Stimulated activated CD8-positive, alpha-beta memory T cell treated with anti-CD3 and anti-CD28 coated beads, Interleukin-15, amount 100 ng/mL, for 48 hours (primary cell): ENCODE data around the gene SESN1.
"Not testable (repeated sequence)": the region's sequence is repeated elsewhere in the genome, so short reads cannot be mapped to it uniquely, and the experiment has no call there.

Experiments
- DNase-seq, 2 donors: peaks; one replicate each; pipeline ENCODE4 v3.0.0-alpha.2; 2020; ENCODE audit warnings: low read depth in 2 of 2

Gene SESN1

GRCh38 chr6:109001291-109001894 lies 93.3 kb downstream of the SESN1 start:
- no peak for DNase-seq

DNA sequence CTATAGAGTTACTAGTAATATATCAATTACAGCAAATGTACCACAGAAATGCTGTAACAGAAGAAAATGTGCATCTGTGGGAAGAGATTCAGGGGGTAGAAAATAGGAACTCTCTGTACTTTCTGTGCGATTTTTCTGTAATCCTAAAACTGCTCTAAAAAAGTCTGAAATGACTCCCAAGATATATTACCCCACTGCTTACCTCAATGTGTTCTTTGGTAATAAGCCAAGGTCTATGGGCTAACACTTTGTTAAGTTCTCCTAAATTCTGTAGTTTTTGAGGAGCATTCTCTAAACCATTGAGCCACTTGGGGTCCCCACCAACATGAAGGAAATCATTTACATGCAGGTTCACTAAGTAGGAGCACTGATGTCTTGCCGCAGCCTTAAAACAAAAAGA lies 94.4 kb downstream of the SESN1 start:
- DNase-seq = no peak

- DNase-seq = no peak
These were observed 95.2 kb downstream of the SESN1 start for GRCh38 chr6:108999428-108999827.

- DNase-seq = no peak
These were observed 96.2 kb downstream of the SESN1 start for GRCh38 chr6:108998485-108998884.

DNA sequence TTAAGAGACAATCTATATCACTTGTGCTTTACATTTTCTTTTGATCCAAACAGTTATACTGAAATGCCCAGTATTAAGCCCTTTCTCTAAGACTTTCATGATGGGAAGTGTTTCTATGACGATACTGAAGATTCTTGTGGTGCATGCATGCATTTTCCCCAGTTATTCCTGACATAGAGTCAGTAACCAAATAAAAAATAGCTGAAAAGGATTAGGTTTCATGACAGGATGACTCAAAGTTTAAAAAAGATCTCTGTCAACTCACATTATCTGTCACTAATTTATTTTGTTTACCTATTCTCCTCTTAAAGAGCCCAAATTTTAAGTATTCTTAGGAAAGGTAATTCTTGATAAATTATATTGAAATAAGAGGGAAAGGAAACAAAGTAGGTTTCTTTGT lies 98.4 kb downstream of the SESN1 start:
- DNase-seq = no peak

DNA sequence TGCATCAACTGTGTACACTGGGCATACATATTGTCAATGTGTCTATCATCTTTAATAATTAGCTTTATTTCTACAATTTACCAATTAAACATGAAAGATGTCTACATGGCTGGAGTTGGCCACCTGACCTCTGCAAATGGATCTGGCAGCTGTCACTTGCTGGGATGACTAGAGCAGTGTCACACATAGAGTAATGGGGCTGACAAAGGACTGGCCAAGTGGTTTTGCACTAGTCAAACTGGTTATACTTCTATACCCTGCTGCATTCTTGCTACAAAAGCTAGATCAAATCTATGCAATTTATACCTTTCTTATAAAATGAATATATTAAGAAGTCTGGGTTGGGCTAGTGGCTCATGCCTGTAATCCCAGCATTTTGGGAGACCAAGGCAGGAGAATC lies 99.3 kb downstream of the SESN1 start:
- no peak for DNase-seq

- DNase-seq = no peak
These were observed 100.8 kb downstream of the SESN1 start for GRCh38 chr6:108993876-108994275.

DNA sequence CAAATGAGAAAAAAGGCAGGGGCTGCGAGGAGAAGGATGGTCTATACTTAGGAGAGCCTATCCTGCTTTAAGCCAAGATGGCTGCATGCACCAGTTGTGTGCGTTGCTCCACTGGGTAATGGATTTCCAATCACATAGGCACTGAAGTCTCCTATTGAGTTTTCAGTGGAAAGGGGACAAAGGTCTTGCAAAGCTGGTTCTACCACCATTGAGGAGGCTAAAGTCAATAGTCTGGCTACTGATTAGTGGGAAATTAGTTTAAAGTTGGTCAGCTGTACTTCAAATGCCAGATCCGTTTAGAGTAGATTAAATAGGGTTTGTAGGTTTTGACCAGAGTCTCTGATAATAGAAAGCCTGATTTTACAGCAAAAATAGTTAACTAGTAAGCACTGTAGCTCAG lies 104.9 kb downstream of the SESN1 start:
- no peak for DNase-seq

DNA sequence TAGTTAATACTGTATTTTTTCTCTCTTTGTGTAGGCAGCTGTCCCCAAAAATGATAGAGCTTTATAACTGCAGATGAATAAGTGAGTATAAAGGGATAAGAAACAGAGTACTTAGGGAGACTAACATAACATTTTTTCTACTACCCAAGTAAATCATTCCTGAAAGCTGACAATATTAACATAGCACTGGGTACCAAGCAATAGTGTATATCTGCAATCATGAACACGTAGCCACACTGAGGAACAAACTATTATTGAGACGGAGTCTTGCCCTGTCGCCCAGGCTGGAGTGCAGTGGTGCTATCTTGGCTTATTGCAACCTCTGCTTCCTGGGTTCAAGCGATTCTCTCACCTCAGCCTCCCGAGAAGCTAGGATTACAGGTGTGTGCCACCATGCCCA lies 105.9 kb downstream of the SESN1 start:
- DNase-seq = no peak

GRCh38 chr6:108988296-108988695 lies 106.3 kb downstream of the SESN1 start:
- no peak for DNase-seq

DNA sequence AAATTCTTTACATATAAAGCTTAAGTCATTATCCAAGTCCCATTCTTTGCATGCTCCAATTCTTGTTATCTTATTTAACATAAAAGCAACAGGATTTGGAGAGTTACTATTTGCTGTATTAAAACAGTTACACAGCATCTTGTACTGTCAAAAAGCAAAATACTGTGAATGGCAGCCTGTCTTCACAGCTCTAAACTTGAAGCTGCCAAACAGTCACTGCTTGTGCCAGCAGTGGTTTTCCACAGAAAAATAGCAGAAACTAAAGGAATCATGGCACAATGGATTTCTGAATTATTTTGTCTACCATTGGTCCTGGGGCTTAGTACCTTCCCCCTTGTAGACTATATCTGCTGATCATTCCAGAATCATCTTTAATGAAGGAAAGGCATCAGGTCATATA lies 107.5 kb downstream of the SESN1 start:
- DNase-seq = no peak

DNA sequence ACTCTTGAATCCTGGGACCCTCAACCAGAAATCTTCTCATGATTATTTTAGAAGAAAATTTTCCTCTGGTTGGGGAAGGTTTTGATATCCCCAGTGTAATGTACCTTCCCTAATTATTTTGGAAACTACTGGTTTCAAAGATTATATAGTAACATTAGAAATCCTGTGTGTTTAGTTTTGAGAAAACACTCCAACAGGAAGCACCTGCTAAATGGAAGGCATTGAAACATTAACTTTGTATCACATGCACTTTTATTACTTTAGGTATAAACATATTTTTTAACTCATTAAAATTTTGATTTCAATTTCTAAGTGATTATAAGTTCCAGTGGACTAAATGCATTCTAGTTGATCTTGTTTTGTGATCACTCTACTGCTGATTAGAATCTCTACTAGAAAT lies 109.3 kb downstream of the SESN1 start:
- no peak for DNase-seq

GRCh38 chr6:108983151-108983550 lies 111.5 kb downstream of the SESN1 start:
- no peak for DNase-seq

DNA sequence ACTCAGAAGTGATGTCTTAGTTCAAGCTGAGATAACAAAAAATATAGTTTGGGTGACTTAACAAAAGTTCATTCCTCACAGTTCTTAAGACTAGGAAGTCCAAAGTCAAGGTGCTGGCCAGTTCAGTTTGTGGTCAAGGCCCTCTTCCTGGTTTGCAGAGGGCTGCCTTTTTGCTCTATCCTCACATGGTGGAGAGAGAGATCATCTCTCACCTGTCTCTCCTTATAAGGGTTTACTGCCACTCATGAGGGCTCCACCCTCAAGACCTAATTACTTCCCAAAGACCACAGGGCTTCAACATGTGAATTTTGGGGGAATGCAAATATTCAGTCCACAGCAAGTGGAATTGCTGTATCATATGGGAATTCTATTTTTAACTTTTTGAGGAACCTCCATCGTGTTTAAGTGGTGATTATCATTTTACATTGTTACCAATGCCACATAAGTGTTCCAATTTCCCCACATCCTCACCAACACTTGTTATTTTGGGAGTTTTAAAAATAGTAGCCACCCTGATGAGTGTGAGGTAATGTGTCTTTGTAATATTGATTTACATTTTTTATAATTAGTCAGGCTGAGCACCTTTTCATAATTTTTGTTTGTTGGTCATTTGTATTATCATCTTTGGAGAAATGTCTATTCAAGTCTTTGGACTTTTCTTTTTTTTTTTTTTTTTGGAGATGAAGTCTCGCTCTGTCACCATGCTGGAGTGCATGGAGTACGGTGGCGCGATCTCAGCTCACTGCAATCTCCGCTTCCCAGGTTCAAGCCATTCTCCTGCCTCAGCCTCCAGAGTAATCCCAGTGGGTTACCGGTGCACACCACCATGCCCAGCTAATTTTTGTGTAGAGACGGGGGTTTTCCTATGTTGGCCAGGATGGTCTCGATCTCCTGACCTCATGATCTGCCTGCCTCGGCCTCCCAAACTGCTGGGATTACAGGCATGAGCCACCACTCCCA lies 112.2 kb downstream of the SESN1 start:
- DNase-seq = no peak

GRCh38 chr6:108978638-108979037 lies 116.0 kb downstream of the SESN1 start:
- DNase-seq = not testable (repeated sequence)

GRCh38 chr6:108974201-108974600 lies 120.4 kb downstream of the SESN1 start:
- DNase-seq = no peak

- no peak for DNase-seq
These were observed 124.9 kb downstream of the SESN1 start for GRCh38 chr6:108969776-108970175.

- DNase-seq = no peak
These were observed 126.0 kb downstream of the SESN1 start for GRCh38 chr6:108968325-108969316.

- peak in 1 of 2 donors; percentile 10 for DNase-seq
These were observed 127.5 kb downstream of the SESN1 start for GRCh38 chr6:108966855-108967755.

DNA sequence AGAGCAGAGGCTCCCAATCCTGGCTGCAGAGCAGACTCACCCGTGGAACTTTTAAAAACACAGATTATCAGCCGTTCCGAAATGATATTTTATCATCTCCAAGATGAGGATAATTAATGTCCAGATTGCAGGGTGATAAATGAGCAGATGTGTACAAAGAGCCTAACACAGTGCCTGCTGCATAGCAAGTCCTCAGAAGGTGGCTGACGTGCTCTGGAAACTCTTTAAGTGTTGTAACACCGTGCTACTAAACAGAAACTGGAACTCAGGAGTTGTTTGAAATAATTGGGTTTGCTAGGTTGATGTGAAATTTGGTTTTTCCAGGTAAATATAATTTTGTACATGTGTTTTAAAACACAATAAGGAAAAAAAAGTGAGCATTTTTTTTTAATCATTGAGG lies 128.4 kb downstream of the SESN1 start:
- DNase-seq = no peak

DNA sequence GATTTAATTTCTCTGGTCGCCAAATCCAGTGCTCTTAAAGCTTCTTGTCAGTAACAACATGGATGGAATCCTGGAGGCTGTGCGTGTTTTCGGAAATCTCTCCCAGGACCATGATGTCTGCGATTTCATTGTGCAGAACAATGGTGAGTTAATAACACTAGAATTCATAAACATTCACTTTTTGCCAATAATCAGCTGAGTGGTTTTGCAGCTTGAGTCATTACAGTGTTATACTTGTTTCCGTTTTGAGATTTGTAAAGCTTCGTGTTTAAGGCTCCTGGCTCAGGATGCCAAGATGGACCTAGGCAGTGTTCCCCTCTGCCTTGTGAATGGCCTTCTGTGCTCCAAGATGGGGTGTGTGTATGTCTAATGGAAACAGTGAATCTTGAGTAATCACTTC lies 132.7 kb downstream of the SESN1 start:
- no peak for DNase-seq
